Measurements from ENCODE around the gene KRT27.

- no peak for TF ChIP-seq EZH2 (IDR thresholded peaks at IDR 0.05)
- no peak for TF ChIP-seq POLR2AphosphoS5 (IDR thresholded peaks at IDR 0.05; ENCODE audit: borderline replicate concordance, low read depth, low read length)
These were observed 18.6 kb downstream of the KRT27 start for GRCh38 chr17:40763752-40764151.

All from SK-N-MC (cell line).